ENCODE measurements around the gene MALAT1.
"Not testable (repeated sequence)": the region's sequence is repeated elsewhere in the genome, so short reads cannot be mapped to it uniquely, and the experiment has no call there.

Gene MALAT1

DNA sequence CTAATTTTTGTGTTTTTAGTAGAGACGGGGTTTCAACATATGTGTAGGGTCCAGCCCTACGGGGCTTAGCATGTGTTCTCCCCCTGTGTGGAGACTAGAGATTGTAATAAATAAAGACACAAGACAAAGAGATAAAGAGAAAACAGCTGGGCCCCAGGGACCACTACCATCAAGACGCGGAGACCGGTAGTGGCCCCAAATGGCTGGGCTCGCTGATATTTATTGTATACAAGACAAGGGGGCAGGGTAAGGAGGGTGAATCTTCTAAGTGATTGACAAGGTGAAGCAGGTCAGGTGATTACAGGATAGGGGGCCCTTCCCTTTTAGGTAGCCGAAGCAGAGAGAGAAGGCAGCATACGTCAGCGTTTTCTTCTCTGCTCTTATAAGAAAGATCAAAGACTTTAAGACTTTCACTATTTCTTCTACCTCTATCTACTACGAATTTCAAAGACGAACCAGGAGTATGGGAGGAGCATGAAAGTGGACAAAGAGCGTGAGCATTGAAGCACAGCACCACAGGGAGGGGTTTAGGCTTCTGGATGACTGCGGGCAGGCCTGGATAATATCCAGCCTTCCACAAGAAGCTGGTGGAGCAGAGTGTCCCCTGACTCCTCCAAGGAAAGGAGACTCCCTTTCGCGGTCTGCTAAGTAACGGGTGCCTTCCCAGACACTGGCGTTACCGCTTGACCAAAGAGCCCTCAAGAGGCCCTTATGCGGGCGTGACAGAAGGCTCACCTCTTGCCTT lies 23.1 kb downstream of the MALAT1 start:
- H3K9me3 Mint-ChIP-seq, ATAC-seq, H3K27me3 Mint-ChIP-seq, DNase-seq: not testable (repeated sequence)
- H3K4me1 Mint-ChIP-seq = peaks cover 51% of the 10 kb centered on the region
- H3K27ac Mint-ChIP-seq = peak overlapping the region in 1 of 2 donors; percentile 29
- H3K4me3 Mint-ChIP-seq = peak overlapping the region; percentile 74 to 83

DNA sequence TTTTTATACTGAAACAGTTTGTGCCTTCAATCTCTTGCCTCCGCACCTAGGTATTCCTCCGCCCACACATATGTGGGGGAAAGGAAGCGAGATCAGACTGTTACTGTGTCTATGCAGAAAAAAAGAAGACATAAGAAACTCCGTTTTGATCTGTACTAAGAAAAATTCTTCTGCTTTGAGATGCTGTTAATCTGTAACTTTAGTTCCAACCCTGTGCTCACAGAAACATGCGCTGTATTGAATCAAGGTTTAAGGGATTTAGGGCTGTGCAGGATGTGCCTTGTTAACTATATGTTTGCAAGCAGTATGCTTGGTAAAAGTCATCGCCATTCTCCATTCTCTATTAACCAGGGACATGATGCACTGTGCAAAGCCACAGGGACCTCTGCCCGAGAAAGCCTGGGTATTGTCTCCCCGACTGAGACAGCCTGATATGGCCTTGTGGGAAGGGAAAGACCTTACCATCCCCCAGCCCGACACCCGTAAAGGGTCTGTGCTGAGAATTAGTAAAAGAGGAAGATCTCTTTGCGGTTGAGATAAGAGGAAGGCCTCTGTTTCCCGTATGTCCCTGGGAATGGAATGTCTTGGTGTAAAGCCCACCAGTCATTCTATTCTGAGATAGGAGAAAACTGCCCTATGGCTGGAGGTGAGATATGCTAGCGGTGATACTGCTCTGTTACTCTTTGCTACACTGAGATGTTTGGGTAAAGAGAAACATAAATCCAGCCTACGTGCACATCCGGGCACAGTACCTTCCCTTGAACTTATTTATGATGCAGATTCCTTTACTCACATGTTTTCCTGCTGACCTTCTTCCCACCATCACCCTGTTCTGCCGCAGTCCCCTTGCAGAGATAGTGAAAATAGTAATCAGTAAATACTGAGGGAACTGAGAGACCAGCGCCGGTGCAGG lies 24.1 kb downstream of the MALAT1 start:
- not testable (repeated sequence) for ATAC-seq

DNA sequence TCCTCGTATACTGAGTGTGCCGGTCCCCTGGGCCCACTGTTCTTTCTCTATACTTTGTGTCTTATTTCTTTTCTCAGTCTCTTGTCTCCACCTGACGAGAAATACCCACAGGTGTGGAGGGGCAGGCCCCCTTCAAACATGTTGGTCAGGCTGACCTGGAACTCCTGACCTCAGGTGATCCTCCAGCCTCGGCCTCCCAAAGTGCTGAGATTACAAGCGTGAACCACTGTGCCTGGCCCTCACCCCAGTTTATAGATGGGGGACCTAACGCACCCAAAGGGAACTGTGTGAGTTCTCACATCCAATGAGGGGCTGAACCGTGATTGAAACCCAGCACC lies 24.8 kb downstream of the MALAT1 start:
- H3K4me1 Mint-ChIP-seq = peaks cover 62% of the 10 kb centered on the region
- not testable (repeated sequence) for H3K27me3 Mint-ChIP-seq, H3K9me3 Mint-ChIP-seq, ATAC-seq, DNase-seq
- H3K27ac Mint-ChIP-seq = peak overlapping the region in 1 of 2 donors; percentile 66
- H3K4me3 Mint-ChIP-seq = peak overlapping the region; percentile 74 to 83

More for the DNA sequence above, 24.1 kb downstream of the MALAT1 start:
- H3K27me3 Mint-ChIP-seq, H3K9me3 Mint-ChIP-seq, DNase-seq: not testable (repeated sequence)
- Mint-ChIP-seq H3K27ac (peak overlapping the region; percentile 52 to 83), H3K4me1 (peaks cover 59% of the 10 kb centered on the region), H3K4me3 (peak overlapping the region; percentile 74 to 83)

DNA sequence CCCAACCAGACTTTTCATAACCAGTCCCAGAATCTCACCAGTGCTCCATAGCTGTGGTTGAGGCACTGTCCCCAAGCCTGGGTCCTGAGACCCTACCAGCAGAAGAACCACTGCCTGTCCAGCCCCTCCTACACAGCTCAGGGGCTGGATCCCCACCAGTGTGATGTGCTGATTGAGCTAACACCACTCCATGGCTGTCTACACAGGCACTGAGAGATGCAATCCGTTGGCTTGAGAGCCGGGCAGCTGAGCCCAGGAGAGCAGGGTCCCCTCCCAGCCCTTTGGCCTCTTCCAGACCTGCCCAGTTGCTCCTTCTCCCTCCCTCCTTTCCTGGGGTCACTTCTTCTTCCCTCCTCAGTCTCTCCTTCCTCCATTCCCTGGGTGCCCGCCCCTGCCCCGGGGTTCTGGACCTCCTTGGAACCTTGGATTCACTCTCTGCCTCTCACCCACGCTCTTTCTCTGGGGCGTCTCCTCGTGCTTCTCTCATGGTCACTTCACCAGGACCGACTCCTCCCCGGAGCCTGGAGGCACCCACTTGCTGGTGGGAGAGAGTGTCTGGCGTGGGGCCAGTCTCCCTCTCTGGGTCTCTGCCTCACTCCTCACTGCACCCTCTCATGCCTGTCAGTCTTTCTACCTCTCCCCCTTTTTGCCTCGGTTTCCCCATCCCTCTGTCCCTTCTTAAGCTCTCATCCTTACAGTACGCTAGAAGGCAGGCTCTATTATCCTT lies 25.3 kb downstream of the MALAT1 start:
- H3K4me3 Mint-ChIP-seq = peak overlapping the region; percentile 74 to 83
- peak overlapping the region in 1 of 2 donors; percentile 75 for H3K27ac Mint-ChIP-seq
- ATAC-seq = peak; percentile 40
- peak in 1 of 2 donors; percentile 43 for DNase-seq
- H3K27me3 Mint-ChIP-seq = no peaks in the 10 kb centered on the region
- H3K9me3 Mint-ChIP-seq = no peaks in the 10 kb centered on the region
- H3K4me1 Mint-ChIP-seq = peaks cover 68% of the 10 kb centered on the region

DNA sequence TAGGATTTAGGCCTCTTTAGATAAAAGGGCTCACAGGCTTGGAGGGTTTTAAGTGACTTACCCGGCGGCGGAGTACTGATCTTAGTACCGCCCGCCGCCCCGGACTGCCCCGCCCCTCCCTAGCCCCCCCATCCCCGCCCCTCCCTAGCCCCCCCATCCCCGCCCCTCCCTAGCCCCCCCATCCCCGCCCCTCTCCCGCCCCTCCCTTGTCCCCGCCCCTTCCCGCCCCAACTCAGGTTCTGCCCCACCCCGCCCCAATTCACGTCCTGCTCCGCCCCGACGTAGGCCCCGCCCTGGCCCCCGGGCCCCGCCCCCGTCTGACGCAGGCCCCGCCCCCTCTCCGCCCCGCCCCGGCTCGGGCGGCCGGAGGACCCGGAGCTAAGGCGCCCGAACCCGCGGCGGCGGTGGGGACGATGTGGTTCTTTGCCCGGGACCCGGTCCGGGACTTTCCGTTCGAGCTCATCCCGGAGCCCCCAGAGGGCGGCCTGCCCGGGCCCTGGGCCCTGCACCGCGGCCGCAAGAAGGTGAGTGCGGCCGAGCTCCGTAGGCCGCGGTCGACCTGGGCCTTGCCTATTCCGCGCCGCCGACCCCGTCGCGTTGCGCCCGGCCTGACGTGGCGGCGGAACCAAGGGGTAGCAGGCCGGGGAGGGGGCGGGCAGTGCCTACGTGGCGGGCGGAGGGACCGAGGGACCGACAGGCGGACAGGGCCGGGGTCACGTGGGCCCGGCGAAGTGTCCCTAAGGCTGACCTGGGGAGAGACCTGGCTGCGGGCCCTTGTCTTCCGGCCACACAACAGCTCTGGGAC lies 26.1 kb downstream of the MALAT1 start, which contains the start of gene SCYL1:
Gene SCYL1 (plus strand): TSS at position 343 of the 805 bp plus-strand sequence. CDS start 71 bp downstream, at position 414.
- H3K27me3 Mint-ChIP-seq = no peaks in the 10 kb centered on the region
- ATAC-seq (peak; percentile 86), DNase-seq (peak; percentile 75 to 77)
- peak within 1 kb of the TSS; percentile 89 to 91 for H3K4me3 Mint-ChIP-seq
- peaks cover 76% of the 10 kb centered on the region for H3K4me1 Mint-ChIP-seq
- no peaks in the 10 kb centered on the region for H3K9me3 Mint-ChIP-seq
- peak within 1 kb of the TSS; percentile 75 to 91 for H3K27ac Mint-ChIP-seq

DNA sequence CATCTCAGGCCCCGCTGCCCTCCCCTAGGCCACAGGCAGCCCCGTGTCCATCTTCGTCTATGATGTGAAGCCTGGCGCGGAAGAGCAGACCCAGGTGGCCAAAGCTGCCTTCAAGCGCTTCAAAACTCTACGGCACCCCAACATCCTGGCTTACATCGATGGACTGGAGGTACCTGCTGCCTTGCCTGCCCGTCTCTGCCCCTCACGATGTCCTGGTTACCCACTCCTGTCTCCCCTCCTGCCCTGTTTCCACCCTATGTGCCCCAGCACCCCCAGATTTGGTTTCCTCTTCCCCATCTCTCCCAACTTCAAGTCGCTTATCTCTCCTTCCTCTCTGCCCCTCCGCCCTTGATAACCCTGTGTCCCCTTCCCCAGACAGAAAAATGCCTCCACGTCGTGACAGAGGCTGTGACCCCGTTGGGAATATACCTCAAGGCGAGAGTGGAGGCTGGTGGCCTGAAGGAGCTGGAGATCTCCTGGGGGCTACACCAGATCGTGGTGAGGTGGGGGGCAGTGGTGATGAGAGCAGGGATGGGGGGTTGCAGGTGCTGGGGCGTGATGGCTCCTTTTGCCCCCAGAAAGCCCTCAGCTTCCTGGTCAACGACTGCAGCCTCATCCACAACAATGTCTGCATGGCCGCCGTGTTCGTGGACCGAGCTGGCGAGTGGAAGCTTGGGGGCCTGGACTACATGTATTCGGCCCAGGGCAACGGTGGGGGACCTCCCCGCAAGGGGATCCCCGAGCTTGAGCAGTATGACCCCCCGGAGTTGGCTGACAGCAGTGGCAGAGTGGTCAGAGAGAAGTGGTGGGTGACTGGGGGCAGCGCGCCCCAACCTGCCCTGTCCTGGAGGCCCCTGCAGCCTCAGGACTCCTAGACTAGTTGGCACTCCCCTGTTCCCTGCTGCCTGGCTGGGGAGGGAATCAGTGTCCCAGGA lies 27.0 kb downstream of the MALAT1 start:
- ATAC-seq (peak; percentile 29), DNase-seq (no peak)
- H3K27me3 Mint-ChIP-seq = no peaks in the 10 kb centered on the region
- no peaks in the 10 kb centered on the region for H3K9me3 Mint-ChIP-seq
- H3K4me1 Mint-ChIP-seq = peaks cover 81% of the 10 kb centered on the region
- H3K27ac Mint-ChIP-seq = peak overlapping the region; percentile 55 to 91
- H3K4me3 Mint-ChIP-seq = peak overlapping the region; percentile 89 to 91

DNA sequence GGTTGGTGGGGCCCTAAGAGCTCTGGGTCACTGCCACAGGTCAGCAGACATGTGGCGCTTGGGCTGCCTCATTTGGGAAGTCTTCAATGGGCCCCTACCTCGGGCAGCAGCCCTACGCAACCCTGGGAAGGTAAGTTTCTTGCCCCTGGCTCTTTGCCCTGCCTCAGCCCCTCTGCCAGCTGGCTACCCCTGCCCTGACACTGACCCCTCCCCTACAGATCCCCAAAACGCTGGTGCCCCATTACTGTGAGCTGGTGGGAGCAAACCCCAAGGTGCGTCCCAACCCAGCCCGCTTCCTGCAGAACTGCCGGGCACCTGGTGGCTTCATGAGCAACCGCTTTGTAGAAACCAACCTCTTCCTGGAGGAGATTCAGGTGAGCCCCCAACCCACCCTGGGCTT lies 27.9 kb downstream of the MALAT1 start:
- H3K27ac Mint-ChIP-seq = peak overlapping the region in 1 of 2 donors; percentile 89
- DNase-seq = no peak
- no peak for ATAC-seq
- no peaks in the 10 kb centered on the region for H3K9me3 Mint-ChIP-seq
- peaks cover 77% of the 10 kb centered on the region for H3K4me1 Mint-ChIP-seq
- no peaks in the 10 kb centered on the region for H3K27me3 Mint-ChIP-seq
- H3K4me3 Mint-ChIP-seq = peak overlapping the region; percentile 58 to 89

DNA sequence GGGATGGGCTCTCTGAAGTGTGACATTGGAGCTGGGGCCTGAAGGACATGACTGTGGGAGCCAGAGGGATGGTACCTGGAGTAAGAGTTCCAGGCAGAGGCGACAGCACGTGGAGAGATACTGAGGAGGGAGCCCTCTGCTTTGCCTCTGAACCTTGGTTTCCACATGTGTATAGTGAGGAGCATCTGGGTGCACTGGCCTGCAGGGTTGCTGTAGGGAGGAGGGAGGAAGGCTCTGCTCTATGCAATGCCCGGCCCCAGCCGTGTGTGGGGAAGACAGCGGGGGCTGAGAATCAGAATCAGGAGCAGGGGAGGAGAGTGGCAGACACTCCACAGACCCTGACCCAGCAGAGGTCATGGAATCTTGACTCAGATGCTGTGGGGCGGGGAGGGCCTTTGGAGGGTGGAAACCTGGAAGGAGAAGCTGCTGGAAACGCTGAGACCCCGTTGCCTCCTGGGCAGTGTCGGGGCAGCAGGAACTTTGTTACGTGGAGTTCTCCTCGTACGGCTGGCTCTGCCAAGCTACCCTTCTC lies 30.0 kb downstream of the MALAT1 start:
- Mint-ChIP-seq H3K4me3 (no peak overlapping the region), H3K4me1 (peaks cover 56% of the 10 kb centered on the region), H3K27ac (no peak overlapping the region), H3K9me3 (no peaks in the 10 kb centered on the region), H3K27me3 (no peaks in the 10 kb centered on the region)
- DNase-seq = no peak
- ATAC-seq = no peak

DNA sequence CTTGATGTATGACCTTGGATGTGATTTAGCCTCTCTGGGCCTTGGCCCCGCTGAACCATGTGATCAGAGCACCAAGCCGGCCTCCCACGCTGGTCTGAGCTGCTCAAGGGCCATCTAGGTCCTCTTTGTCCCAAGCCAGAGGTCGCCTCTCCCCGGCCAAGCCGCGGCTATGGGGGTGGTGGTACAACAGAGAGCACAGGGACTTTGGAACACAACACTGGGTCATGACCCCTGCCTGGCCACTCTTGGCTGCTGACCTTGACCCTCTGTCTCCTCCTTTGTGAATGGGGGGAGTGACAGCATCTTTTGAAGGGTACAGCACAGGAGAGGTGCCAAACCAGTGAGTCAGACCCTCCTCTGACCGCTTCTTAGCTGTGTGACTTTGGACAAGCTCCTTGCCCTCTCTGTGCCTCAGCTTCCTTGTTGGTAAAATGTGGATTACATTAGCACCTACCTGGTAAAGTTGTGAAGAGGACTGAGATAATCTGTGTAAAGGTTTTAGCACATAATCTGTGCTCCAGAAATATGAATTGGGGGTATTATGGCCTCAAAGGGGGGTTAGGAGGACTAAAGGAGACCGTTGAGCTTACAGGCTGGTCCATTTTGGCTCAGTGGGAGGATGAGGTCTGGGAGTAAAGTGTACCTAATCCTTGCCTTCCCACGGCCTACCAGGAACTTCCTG lies 30.8 kb downstream of the MALAT1 start:
- ATAC-seq = no peak
- Mint-ChIP-seq H3K4me3 (no peak overlapping the region), H3K27ac (peak overlapping the region; percentile 48 to 79), H3K4me1 (peaks cover 48% of the 10 kb centered on the region), H3K27me3 (no peaks in the 10 kb centered on the region), H3K9me3 (no peaks in the 10 kb centered on the region)
- DNase-seq = no peak

DNA sequence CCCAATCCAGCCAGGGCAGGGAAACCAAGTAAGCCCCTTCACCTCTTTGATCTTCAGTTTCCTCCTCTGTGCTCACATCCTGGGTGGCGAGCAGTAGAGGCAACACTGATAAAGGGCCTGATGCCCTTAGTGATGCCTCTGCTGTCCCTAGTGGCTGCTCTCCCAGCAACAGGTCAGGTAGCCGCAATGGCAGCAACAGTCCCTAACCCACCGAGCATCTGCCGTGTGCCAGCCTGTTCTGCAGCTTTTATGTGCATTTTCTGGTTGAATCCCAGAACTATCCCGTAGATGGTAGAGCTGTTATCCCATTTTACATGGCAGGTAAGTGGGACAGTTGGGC lies 31.3 kb downstream of the MALAT1 start:
- ATAC-seq (peak; percentile 82), DNase-seq (no peak)
- Mint-ChIP-seq H3K4me1 (peaks cover 47% of the 10 kb centered on the region), H3K9me3 (no peaks in the 10 kb centered on the region), H3K4me3 (no peak overlapping the region), H3K27ac (peak overlapping the region; percentile 5 to 48), H3K27me3 (no peaks in the 10 kb centered on the region)

DNA sequence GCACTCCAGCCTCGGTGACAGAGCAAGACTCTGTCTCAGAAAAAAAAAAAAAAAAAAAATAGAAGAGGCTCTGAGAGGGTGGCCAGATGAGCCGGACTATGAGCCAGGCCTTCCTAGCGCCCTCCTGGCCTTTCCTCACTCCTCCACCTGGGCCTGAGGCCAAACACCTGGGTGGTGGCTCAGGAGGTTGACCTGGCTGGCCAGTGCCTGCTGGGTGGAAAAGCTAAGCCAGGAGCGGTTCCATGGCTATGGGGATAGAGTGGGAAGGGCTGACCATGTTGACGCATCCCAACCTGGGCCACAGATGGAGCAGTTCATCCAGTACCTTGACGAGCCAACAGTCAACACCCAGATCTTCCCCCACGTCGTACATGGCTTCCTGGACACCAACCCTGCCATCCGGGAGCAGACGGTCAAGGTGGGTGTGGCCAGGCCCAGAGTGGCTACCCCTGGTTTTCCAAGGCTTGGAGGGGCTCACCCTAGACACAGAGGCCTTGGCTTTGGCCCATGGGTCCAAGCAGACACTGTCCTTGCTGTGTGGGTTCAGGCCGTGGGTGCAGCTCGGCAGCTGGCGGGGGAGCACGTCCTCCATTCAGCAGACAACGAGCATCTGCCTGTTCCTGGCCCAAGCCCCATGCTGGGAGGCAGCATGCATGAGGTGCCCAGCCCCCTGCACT lies 33.7 kb downstream of the MALAT1 start:
- H3K9me3 Mint-ChIP-seq = no peaks in the 10 kb centered on the region
- H3K27ac Mint-ChIP-seq = no peak overlapping the region
- peaks cover 29% of the 10 kb centered on the region for H3K4me1 Mint-ChIP-seq
- no peak overlapping the region for H3K4me3 Mint-ChIP-seq
- H3K27me3 Mint-ChIP-seq = no peaks in the 10 kb centered on the region
- DNase-seq (no peak), ATAC-seq (no peak)

DNA sequence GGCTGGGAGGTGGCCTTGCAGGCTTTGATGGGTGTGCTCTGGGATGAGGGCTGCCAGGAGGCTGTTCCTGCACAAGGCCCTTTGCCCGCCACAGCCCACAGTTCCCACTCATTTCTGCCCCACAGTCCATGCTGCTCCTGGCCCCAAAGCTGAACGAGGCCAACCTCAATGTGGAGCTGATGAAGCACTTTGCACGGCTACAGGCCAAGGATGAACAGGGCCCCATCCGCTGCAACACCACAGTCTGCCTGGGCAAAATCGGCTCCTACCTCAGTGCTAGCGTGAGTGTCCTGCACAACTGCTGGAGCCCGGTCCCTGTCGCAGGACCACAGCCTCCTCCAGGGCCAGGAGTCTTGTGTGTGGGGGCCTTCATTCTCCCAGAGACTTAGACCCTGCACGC lies 36.3 kb downstream of the MALAT1 start:
- DNase-seq (no peak), ATAC-seq (no peak)
- Mint-ChIP-seq H3K27me3 (no peaks in the 10 kb centered on the region), H3K4me3 (no peak overlapping the region), H3K27ac (peak overlapping the region in 1 of 2 donors; percentile 86), H3K9me3 (no peaks in the 10 kb centered on the region), H3K4me1 (peaks cover 12% of the 10 kb centered on the region)
